Progenitor cell of endocrine pancreas (in vitro differentiated cells): Measurements from ENCODE around the gene CREBBP. TPM values are rescaled to one million over a fixed set of nuclear protein-coding genes. Genes with fewer than 3 reads are reported as not detected.
A peak's percentile ranks its signal among the peaks of the same experiment; 100 is the strongest.

Source experiments
- DNase-seq: peaks from one replicate; pipeline ENCODE4 v3.0.0; 2021; ENCODE audit warnings: low spot score; ENCODE audit not compliant: unreplicated experiment
- H3K27ac Mint-ChIP-seq: 2 replicates; pipeline ENCODE4 v1.8.0; 2021; ENCODE audit warnings: mild to moderate bottlenecking, moderate library complexity, mixed read lengths
- H3K27me3 Mint-ChIP-seq: 2 replicates; pipeline ENCODE4 v1.8.0; 2021; ENCODE audit warnings: mixed read lengths
- H3K36me3 Mint-ChIP-seq: 2 replicates; pipeline ENCODE4 v1.8.0; 2022; ENCODE audit warnings: mixed read lengths; ENCODE audit not compliant: insufficient read depth
- H3K4me1 Mint-ChIP-seq: 2 replicates; pipeline ENCODE4 v1.8.0; 2021; ENCODE audit warnings: low read depth, mixed read lengths
- H3K4me3 Mint-ChIP-seq: 2 replicates; pipeline ENCODE4 v1.8.0; 2021; ENCODE audit warnings: low read depth, mild to moderate bottlenecking, moderate library complexity, mixed read lengths
- H3K9me3 Mint-ChIP-seq: 2 replicates; pipeline ENCODE4 v1.8.0; 2021; ENCODE audit warnings: low read depth, mixed read lengths
- CTCF ChIP-seq: fragments of 200-600 bp; sonication (generic); IDR thresholded peaks from one replicate; pipeline ENCODE4 v1.5.0; 2021; ENCODE audit warnings: antibody characterized with exemption, mild to moderate bottlenecking; ENCODE audit not compliant: unreplicated experiment
- total RNA-seq: library from RNA; stranded (reverse); gene quantifications from 2 replicates; pipeline ENCODE4 v1.2.1, GENCODE V29; 2021

CREBBP gene
- total RNA-seq, 1 donor from 2014 or later = 144 TPM

GRCh38 chr16:3821184-3821583, 59.3 kb downstream of the CREBBP start:
- Mint-ChIP-seq H3K27me3 (no peaks in the 10 kb centered on the region), H3K4me1 (peaks cover 52% of the 10 kb centered on the region), H3K36me3 (no peaks in the 10 kb centered on the region), H3K27ac (no peak overlapping the region), H3K4me3 (no peak overlapping the region), H3K9me3 (no peaks in the 10 kb centered on the region)
- TF ChIP-seq CTCF = no peak
- DNase-seq = no peak

DNA sequence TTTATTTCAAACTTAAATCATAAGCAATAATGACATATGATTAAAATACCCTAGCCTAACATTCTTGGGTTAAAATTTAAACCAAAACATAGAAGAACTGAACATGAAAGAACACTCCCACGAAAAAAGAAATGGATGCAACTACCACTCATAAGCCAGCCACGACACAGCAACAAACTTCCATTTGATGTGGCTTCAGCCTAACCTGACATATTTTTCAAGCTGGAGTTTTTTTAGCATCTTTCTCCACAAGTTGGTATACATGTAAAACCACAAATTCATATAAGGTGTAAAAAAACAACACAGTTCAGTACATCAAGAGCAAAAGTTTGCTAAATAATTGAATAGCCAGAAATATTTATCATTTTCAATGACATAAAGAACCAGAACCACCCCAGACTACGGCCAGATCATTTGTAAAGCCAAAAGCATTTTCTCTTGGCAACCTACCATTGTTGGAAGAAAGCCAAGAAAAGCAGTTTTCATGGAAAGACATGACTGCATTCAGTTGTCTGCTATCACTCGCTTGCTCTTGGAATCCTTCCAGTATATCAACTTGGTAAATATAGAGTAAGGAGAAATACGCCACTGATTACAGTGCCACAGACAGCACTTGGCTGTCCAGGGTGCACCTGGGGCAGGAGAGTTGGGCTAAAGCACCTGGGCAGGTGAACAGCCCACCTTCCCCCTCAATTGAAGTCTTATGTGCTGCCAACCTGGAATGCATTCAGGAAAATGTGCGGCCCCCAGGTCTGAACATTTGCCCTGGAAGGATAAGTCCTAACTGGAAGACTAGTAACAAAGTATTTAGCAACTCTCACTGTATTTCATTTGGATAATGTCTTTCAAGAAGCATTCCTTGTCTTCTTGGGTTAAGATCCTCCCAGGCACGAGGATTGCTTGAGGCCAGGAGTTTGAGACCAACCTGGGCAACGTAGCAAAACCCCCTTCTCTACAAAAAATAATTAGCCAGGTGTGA, 60.5 kb downstream of the CREBBP start:
- no peak for TF ChIP-seq CTCF
- Mint-ChIP-seq H3K4me3 (no peak overlapping the region), H3K4me1 (peaks cover 51% of the 10 kb centered on the region), H3K9me3 (no peaks in the 10 kb centered on the region), H3K36me3 (no peaks in the 10 kb centered on the region), H3K27me3 (no peaks in the 10 kb centered on the region), H3K27ac (peak overlapping the region; percentile 73)
- no peak for DNase-seq

- Mint-ChIP-seq H3K27ac (peak overlapping the region; percentile 31), H3K4me1 (peaks cover 43% of the 10 kb centered on the region), H3K27me3 (no peaks in the 10 kb centered on the region), H3K4me3 (no peak overlapping the region), H3K9me3 (no peaks in the 10 kb centered on the region), H3K36me3 (no peaks in the 10 kb centered on the region)
- TF ChIP-seq CTCF = no peak
- DNase-seq = no peak
These were observed 61.4 kb downstream of the CREBBP start for GRCh38 chr16:3819175-3819527.

- Mint-ChIP-seq H3K27me3 (no peaks in the 10 kb centered on the region), H3K9me3 (no peaks in the 10 kb centered on the region), H3K36me3 (no peaks in the 10 kb centered on the region), H3K4me3 (no peak overlapping the region), H3K4me1 (peaks cover 31% of the 10 kb centered on the region), H3K27ac (peak overlapping the region; percentile 83)
- TF ChIP-seq CTCF = no peak
- DNase-seq = no peak
These were observed 64.2 kb downstream of the CREBBP start for GRCh38 chr16:3816326-3816725.

- Mint-ChIP-seq H3K9me3 (no peaks in the 10 kb centered on the region), H3K4me3 (no peak overlapping the region), H3K36me3 (peaks cover 2% of the 10 kb centered on the region), H3K4me1 (peaks cover 34% of the 10 kb centered on the region), H3K27ac (no peak overlapping the region), H3K27me3 (no peaks in the 10 kb centered on the region)
- DNase-seq = no peak
- no peak for TF ChIP-seq CTCF
These were observed 65.8 kb downstream of the CREBBP start for GRCh38 chr16:3814755-3815154.
